NCI-H1105 treated with DMSO at 0.1 percent for 48 hours (cell line): ENCODE measurements around the gene NRXN3.

ENCODE experiments used
- DNase-seq: peaks from one replicate; lab custom pipeline; 2025; lab: John Stamatoyannopoulos, UW

The NRXN3 gene

DNA sequence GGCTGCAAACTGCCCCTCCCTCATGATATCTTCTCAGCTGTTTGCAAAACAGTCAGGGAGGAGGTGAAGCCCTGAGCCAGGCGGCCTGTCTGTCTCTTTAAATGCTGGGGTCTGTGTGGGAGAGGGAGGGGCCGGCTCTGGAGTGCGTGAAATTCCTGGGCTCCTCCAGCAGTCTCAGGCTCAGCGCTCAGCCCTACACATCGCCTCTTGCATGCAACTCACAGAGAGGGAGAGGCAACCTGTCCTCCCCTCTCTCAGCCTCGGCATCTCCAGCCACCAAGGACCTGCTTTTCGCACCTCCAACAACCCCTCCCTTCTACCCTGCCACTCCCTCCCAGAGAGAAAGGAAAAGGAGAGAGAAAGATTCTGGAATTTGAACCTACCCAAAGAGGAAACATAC lies at the start of gene NRXN3:
NRXN3 (plus strand) TSS at position 171 of the 400 bp plus-strand sequence. CDS start 72,721 bp downstream, outside the sequence.
- peak; percentile 73 for DNase-seq

DNA sequence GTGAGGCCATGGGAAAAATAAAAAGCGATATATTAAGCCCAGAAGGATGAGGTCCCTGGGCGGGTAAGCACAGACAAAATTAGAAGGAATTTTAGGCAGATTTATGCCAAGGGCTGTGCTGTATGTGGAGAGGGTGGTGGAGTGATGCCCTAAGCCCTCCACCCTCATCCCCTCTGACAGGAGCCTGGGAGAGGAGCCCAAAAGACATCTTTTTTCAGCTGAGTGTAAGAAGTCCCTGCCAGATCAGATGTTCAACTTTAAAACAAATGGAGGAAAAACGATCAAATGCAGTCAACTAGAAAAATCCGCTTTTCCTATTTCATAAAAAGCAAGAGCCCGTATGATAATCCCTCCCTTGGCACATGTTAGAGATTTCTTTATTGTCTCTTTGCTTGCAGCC lies 47.7 kb upstream of the NRXN3 start:
- no peak for DNase-seq

DNA sequence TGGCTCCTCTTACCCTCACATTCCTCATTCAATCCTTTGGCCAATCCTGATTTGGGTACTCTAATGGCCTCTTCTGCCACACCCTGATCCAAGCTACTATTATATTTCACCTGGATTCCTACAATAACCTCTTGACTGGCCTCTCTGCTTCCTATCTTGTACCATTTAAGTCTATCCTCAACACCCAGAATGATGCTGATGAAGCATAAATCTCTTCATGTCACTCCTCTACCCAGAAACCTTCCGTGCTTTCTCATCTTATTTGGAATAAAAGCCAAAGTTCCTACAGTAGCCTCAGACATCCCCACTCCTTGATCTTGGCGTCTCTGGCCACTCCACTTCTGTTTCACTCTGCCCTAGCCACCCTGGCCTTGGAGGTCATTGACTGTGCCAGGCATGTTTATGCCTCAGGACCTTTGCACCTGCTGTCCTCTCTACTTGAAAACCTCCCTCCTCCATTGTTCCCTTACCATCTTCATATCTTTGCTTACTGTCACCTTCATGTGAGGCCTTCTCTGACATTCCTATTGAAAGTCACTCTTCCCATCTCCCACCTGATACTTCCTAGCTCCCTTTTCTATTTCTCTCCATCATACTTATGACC lies 46.4 kb upstream of the NRXN3 start:
- no peak for DNase-seq

DNA sequence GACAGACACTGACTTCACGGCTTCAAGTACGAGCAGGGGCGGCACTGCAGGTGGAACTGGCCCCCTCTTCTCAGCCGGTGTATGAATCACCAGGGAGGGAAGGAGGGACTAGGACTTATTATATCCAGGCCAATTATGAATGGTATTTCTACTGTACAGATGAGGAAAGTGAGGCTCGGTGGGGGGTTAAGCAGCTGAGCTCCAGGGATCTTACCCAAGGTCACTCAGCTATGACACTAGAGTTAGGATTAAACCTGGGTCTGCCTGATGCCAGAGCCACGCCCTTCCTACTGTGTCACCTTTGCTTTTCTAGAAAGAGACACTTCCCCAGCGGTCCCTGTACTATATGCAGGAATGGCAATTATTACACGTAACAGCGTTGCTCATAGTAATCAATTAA lies 42.2 kb upstream of the NRXN3 start:
- DNase-seq: no peak

DNA sequence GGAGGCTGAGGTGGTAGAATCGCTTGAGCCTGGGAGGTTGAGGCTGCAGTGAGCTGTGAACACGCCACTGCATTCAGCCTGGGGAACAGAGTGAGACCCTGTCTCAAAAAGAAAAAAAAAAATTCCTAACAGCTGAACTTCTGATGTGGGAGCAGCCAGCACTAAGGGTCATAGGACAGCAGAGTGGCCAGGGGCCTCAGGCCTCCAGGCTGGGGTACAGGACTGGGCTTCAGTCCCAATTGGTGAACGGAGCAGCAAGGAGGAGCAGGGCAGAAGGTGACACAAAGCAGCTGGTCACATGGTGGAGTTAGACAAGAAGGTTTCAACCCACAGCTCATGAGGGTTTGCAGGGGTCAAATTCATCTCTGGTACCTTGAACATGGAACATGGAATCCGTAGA lies 40.8 kb upstream of the NRXN3 start:
- DNase-seq: no peak

DNA sequence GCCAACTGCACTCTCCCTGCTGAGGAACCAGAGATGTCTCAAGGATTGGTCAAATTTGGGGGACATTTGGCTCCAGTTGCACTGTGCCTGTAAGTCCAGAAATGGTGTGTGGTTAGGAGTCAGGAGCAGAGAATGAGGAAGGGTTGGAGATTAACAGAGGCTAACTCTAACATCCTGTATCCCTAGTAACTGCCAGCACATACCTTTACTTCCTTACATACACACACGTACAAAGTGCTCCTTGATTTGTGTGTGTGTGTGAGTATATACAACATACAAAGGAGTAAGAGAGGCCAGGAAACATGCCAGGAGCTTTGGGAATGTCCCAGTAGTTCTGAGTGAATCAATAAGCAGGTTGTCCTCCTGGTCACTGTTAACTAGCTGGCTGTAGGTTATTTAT lies 39.8 kb upstream of the NRXN3 start:
- DNase-seq: no peak

DNA sequence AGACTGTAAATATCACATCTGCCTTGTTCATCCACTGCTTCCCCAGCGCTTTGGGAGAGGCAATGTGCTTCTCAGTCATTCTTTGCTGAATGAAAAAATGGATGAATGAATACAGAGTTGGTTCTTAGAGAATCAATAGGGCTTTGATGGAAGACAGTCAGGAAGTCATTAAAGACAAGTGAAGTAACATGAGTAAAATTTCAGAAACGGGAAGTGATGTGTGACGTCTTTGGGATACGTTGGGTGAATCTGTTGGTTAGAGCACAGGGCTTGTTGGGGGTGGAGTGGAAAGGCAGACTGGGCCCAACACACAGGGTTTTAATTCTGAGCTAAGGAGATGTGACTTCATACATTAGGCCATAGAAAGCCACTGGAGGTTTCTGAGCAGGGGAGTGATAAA lies 39.0 kb upstream of the NRXN3 start:
- DNase-seq: no peak

DNA sequence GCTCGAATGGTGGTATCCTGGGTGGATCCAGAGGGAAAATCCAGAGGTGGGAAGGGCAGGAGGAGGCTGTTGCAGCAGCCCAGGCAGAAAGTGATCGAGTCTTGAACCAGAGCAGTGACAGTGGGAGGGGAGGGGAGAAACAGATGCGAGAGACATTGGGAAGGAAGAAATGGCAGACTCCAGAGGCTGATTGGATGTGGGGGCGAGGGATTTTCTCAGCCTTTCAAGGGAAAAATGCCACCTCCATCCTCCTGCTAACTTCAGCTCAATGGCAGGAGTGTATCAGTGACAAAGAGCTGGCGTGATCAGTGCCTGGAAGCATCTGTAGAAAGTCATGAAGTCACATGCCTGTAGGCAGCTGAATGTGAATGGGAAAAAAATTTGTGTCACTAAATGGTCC lies 38.6 kb upstream of the NRXN3 start:
- no peak for DNase-seq

DNA sequence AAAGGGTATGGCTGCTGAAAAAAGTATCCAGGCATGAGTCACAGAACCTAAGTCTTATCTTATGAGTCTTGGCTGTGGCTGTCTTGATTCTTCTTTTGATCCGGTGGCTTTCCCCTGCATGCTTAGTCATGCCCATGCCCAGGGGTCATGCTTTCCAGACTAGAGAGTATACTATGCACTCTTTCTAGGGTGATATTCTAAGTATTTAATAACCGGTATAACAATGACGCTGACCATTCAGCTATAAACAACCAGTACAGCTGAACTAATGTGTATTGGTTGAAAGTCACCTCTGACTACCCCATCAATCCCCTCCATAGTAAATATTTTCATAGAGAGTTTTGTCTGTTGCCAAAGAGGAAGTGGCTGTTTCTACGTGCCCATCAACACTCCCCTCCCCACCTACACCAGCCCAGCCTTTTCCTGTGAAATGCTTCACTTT lies 34.7 kb upstream of the NRXN3 start:
- DNase-seq: no peak

DNA sequence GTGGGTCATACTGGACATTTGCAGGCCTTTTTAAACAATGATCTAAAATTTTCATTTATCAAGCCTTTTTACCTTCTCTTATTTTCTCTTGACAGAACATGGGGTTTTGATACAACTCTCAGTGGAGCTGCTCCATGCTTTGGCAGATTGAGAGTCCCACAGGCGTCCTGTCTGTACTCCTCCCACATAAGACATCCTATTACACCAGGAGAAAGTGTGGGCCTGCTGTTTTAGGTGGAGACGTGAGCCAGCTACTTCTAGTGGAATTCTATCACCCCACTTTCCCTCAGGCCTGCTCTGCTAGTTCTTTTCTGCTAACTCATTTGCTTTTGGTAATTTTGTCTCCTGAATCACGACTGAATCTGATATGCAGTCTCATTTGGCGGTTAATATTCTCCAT lies 33.5 kb upstream of the NRXN3 start:
- no peak for DNase-seq

DNA sequence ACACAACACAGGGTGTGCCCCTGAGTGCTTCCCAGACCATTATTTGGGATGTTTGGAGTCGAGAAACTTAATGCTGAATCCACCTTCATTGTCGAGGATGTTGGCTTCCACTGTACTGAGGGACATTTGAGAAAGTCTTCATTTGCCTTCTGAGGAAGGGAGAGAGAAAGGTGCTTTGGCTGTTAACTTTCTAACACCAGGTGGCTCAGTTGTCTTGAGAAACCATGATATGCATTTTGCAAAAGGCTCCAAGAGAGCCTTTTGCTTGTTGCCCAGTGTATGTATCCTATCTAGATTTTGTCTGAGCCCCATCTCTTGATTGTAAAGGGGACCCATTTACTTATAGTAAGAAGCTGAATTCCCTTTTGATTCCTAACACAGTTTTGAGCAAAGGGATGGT lies 28.6 kb upstream of the NRXN3 start:
- peak; percentile 21 for DNase-seq

DNA sequence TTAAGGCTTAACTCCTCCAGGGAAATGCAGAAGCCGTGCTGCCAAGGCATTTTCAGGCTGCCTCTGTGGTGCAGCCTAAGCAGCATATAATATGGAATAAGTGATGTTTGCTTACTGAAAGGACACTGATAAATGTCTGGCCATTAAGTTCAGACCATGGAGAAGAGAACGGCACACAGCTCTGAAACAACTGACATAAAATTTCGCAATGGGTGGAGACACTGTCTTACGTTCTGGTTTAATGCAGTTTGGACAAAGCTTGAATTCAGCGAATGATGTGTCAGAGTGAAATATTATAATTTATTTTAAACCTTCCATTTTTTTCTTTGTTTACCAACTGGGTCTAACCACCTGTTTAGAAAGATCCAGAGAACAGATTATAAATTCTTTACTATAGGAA lies 27.2 kb upstream of the NRXN3 start:
- DNase-seq: no peak

DNA sequence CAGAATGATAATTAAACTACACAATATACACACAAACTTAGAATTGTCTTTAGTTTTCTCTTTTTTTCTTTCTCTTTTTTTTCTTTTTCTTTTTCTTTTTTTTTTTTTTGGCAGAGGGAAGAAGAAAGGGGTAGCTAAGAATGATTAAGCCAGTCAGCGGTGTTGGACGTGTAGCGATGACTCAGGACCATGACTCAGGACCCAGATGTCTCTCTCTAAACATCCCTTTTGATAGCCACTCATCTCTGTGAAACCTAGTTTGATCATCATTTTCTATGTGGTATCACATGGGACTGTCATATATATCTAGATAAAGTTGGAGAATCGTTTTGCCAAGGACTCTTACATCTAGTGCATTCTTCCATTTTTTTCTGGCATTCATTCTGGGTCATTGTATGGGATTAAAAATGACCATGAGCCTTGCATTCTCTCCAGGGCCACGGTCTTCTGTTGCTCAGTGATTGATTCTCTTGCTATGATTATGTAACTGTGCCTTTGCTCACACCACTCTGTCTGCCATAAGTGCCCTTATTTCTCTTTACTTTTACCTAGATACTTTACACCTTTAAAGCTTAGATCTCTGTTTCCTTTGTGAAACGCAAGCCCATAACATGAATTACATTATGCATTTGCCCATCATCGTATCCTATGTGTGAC lies 26.6 kb upstream of the NRXN3 start:
- DNase-seq: no peak

DNA sequence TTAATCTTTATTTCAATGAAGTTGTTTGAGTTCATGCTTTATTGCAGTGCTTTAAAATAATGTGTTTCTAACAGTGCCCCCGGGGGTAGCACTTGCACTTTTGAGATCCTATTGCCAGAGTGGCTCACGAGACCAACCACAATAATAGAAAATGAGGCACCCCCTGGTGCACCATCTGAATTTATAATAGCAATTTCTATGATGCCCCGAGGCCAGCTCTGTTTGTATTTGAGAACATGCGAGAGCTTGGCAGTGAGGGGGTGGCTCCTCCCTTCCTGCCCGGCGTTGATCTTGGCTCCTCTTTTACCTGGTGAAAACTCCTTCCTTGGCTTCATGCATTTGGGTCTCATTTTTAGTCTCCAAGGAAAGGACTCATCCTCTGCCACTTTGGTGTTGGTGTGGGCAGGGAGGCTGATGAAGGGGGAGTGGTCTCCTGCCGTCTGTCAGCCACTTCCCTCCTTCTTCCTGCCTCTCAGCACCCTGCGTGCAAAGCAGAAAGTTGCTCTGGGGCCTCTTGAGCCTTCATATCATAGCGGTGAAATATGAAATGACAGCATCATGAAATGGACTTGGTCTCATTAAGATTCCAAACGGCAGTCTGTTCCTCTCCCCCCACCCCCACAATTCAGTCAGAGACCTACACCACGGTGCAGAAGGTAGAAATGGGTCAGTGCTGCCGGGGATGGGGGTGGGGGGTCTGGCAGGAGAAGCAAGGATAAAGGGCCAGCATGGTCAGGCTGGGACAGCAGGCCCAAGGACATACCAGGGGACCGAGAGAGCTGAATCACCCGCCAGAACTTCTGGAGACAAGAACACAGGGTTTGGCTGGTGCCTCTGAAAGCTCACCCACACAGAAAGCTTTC lies 17.7 kb upstream of the NRXN3 start:
- DNase-seq: peak; percentile 45

DNA sequence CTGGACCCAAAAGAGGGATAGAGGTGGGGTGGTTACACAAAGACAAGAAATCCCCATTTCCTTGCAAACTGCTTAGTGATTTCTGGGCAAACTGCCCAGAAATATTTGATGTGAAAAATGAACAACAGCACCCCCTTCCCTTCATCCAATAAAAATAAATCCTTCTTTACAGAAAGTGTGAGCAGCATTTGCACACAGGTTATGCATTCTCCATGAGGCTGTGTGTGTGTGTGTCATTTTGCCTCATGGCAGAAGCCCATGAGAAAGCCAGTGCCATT lies 17.2 kb upstream of the NRXN3 start:
- peak; percentile 64 for DNase-seq

DNA sequence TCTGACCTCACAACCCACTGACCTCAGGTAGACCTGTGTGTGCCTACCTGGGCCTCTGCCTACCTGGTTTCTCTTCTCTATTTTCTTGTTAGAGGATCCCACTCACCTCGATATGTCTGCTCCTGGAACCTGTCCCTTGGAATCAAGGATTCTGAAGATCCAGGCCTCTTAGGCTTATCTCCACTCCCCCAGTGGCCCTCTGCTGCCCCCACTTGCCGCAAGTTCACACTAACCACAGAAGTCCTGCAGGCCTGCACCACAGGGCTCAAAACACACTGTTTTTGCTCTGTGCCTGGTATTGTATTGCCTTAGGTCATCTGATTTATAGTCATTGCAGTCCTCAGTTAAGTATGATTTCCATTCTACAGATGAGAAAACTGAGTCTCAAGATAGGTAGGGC lies 15.3 kb upstream of the NRXN3 start:
- peak; percentile 4 for DNase-seq

DNA sequence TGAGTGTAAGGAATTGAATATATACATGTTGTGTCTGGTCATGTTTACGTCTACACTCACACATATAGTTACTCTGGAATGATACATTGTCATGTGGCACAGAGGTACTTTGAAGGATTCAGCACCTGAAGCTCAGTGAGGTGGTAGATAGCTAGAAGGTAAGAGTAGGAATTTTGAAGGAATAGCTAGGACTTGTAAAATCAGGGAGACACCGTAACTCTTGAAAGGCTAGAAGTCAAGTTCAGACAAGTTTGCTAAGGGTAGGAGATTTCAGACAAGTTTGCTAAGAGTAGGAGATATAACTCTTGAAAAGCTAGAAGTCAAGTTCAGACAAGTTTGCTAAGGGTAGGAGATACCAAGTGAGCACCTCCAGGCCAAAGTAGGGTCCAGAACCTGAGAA lies 14.0 kb upstream of the NRXN3 start:
- no peak for DNase-seq

DNA sequence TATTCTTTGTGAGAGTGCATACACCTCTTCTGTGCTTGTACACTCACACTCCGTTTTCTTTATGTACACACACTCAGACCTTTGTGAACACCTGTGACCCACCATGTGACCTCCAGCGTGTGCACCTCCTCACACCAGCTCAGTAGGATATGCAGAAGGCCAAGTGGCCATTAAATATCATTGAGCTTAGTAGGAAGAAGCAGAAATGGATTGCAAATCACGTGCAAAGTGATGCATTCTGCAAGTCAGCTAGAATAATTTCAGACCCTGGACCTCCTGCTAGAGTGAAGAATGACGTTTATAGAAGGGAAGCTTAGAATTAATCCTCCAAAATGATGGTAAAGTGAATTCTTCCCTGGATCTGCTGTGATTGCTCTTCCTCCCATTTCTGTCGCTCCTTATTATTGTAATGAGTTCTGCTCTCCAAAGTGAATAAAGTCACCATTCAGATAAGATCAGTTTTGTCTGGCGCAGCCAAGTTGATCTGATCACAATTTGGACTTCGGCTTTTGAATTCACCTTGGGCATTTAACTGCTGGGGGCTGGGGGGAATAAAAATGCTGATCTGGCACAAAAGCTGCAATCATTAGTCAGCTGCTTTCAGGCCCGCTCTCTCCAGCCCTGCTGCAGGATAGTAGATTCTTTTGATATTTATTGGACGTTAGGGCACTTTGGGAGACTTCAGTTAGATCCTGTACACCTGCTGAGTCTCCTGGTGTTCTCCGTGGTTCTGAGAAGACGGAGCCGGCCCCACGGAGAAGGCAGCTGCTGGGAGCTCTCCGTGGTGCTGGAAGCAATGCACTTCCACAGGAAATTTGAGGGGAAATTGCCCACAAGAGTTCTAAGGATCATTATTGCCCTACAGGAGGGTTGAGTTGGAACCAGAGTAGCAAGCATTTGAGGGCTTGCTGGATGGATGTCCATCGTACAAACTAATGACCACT lies 12.4 kb upstream of the NRXN3 start:
- no peak for DNase-seq

DNA sequence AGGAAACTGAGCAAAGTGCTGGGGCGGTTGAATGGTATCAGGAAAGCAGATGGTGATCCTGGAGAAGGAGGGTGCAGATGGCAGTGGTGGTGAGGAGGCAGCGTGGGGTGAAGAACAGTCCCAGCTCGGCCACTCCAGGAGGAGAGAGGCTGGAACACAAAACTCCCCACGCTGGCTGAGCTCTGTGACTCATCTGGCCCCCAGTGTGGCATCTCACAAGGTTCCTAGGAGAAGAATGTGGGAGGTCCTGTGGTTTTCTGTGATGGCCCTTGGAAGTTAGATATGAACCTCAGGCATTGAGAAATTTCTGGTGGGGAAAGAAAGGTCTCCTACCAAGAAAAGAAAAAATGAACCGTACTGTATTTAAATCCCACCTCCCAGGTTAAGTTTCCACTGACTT lies 8.0 kb upstream of the NRXN3 start:
- no peak for DNase-seq

DNA sequence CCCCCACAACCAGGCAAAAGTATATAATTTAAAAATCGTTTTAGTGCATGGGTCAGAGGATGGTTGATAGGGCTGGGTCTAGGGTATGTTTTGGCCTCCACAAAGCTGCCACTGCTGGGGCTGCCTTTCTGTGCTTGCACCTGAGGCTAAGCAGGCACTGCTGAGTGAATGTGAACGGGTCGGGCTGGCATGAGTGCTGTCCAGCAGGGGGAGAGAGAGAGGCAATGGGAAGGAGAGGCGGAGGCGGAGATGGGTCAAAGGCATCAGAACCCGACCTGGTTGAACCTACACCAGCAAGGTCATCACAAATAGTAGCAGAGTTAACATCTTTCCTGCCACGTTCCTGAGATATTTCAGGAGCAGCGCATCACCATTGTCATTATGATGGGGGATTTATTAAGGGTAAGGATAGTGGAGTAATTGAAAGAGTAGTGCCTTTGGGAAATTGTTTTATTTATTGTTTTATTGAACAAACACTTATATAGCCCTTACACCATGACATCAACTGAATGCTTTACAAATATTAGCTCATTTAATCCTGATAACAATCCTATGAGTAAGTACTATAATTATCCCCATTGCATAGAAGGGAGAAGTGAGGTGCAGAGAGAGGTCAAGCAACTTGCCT lies 5.8 kb upstream of the NRXN3 start:
- peak; percentile 10 for DNase-seq

DNA sequence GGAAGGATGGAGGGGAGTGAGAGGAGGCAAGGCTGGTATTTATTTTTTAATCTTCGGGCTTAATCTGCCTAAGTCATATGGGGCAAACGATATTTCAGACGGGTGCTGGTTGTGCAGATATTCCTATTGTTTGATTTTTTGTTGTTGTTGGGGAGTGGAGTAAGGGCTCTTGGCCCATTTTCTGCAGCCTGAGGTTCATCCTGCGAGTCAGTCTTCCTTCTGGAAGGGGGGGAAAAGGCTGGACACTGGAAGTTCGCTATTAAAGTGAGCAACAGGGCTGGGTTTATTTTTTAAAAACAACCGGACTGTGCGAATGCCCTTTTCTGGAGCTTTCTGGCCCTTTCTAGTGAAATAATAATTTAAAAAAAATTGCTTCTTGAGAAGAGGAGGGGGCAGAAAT lies 2.3 kb downstream of the NRXN3 start:
- no peak for DNase-seq
